IMR-90 (cell line): Measurements from ENCODE around the gene PDGFD. TPM values are rescaled to one million over a fixed set of nuclear protein-coding genes. Genes with fewer than 3 reads are reported as not detected.

ENCODE experiments used
- ATAC-seq: fragments of 200-7000 bp; cut with Tn5 transposase; 2 replicates; pipeline ENCODE4 v1.9.1; 2020; ENCODE audit warnings: low read depth, mild to moderate bottlenecking, moderate library complexity
- BruUV-seq: library from RNA; stranded (reverse); fragments of 400-500 nt; replicated peaks from 2 replicates; lab custom pipeline; 2021; lab: Mats Ljungman, UMichigan
- CTCF ChIA-PET: fragments of 300-600 bp; formaldehyde crosslinking; extraction: SDS; loops from one replicate; lab custom pipeline; 2021; ENCODE audit warnings: antibody characterized with exemption; lab: Yijun Ruan, JAX
- POLR2A ChIA-PET: fragments of 300-600 bp; sonication (Branson Sonifier 250); formaldehyde crosslinking; loops from one replicate; lab custom pipeline; 2022; ENCODE audit warnings: antibody characterized with exemption; ENCODE audit not compliant: unreplicated experiment; lab: Charles Lee
- DNase-seq: peaks from one replicate; pipeline ENCODE4 v3.0.0; 2013
- H2AFZ ChIP-seq: replicated peaks from 2 replicates; pipeline ENCODE3; 2013; ENCODE audit warnings: low read length, mild to moderate bottlenecking; ENCODE audit not compliant: poor library complexity
- H2AK5ac ChIP-seq: 2 replicates; pipeline ENCODE4 v1.6.1; 2013; ENCODE audit warnings: low read depth, low read length, inconsistent platforms
- H2AK9ac ChIP-seq: replicated peaks from 2 replicates; pipeline ENCODE3; 2013; ENCODE audit warnings: mild to moderate bottlenecking, low read depth, low read length, moderate library complexity; ENCODE audit not compliant: poor library complexity
- H2BK120ac ChIP-seq: 2 replicates; pipeline ENCODE4 v1.6.1; 2013; ENCODE audit warnings: low read depth, low read length, inconsistent platforms
- H2BK15ac ChIP-seq: 3 replicates; pipeline ENCODE4 v1.6.1; 2013; ENCODE audit warnings: low read depth, low read length, inconsistent platforms
- H2BK20ac ChIP-seq: 2 replicates; pipeline ENCODE4 v1.6.1; 2013; ENCODE audit warnings: low read depth, mild to moderate bottlenecking, inconsistent platforms, low read length, moderate library complexity
- H2BK5ac ChIP-seq: 2 replicates; pipeline ENCODE4 v1.6.1; 2013; ENCODE audit warnings: mild to moderate bottlenecking, low read depth, low read length, inconsistent platforms; ENCODE audit not compliant: poor library complexity, severe bottlenecking
- H3K14ac ChIP-seq: replicated peaks from 2 replicates; pipeline ENCODE4 v1.6.1; 2013; ENCODE audit warnings: low read depth, low read length, inconsistent platforms
- H3K18ac ChIP-seq: 2 replicates; pipeline ENCODE4 v1.6.1; 2013; ENCODE audit warnings: low read depth, low read length, control low read depth
- H3K23ac ChIP-seq: 2 replicates; pipeline ENCODE4 v1.6.1; 2013; ENCODE audit warnings: low read depth, low read length, inconsistent platforms
- H3K27ac ChIP-seq: 2 replicates; pipeline ENCODE4 v1.5.1; 2013; ENCODE audit warnings: mild to moderate bottlenecking, control low read depth, low read length; ENCODE audit not compliant: insufficient read depth
- H3K27me3 ChIP-seq: 2 replicates; pipeline ENCODE4 v1.6.1; 2013; ENCODE audit warnings: low read length; ENCODE audit not compliant: control insufficient read depth, insufficient read depth
- H3K36me3 ChIP-seq: 2 replicates; pipeline ENCODE4 v1.6.1; 2013; ENCODE audit warnings: low read length, mixed read lengths; ENCODE audit not compliant: control insufficient read depth, insufficient read depth
- H3K4ac ChIP-seq: 2 replicates; pipeline ENCODE4 v1.6.1; 2013; ENCODE audit warnings: low read depth, low read length, inconsistent platforms
- H3K4me1 ChIP-seq: 2 replicates; pipeline ENCODE4 v1.6.1; 2013; ENCODE audit warnings: low read length, mixed read lengths; ENCODE audit not compliant: control insufficient read depth, insufficient read depth
- H3K4me2 ChIP-seq: 2 replicates; pipeline ENCODE4 v1.6.1; 2013; ENCODE audit warnings: low read depth, mild to moderate bottlenecking, control low read depth, low read length, moderate library complexity
- H3K4me3 ChIP-seq: 2 replicates; pipeline ENCODE4 v1.5.1; 2013; ENCODE audit warnings: low read depth, mild to moderate bottlenecking, control low read depth, low read length, moderate library complexity; ENCODE audit not compliant: insufficient read depth
- H3K56ac ChIP-seq: 2 replicates; pipeline ENCODE4 v1.6.1; 2013; ENCODE audit warnings: low read length, inconsistent platforms; ENCODE audit not compliant: insufficient read depth; ENCODE audit errors: extremely low read depth
- H3K79me1 ChIP-seq, 2 experiments: 2 replicates each; pipeline ENCODE4 v1.6.1; 2013; ENCODE audit warnings: low read length in 2 of 2, inconsistent platforms in 1 of 2, low read depth in 1 of 2
- H3K9ac ChIP-seq: 2 replicates; pipeline ENCODE4 v1.6.1; 2013; ENCODE audit warnings: low read depth, low read length, control low read depth
- H3K9me1 ChIP-seq: 2 replicates; pipeline ENCODE4 v1.6.1; 2013; ENCODE audit warnings: low read length, inconsistent platforms; ENCODE audit not compliant: insufficient read depth
- H3K9me3 ChIP-seq: 2 replicates; pipeline ENCODE4 v1.6.1; 2013; ENCODE audit warnings: low read length; ENCODE audit not compliant: control insufficient read depth, insufficient read depth
- H4K20me1 ChIP-seq: 2 replicates; pipeline ENCODE4 v1.6.1; 2013; ENCODE audit warnings: low read length, inconsistent platforms; ENCODE audit not compliant: insufficient read depth
- H4K5ac ChIP-seq: 2 replicates; pipeline ENCODE4 v1.6.1; 2013; ENCODE audit warnings: mild to moderate bottlenecking, low read depth, low read length, control low read depth
- H4K8ac ChIP-seq, 2 experiments: 2 replicates each; pipeline ENCODE4 v1.6.1; 2013; ENCODE audit warnings: low read depth in 2 of 2, low read length in 2 of 2, control low read depth in 1 of 2, inconsistent platforms in 1 of 2
- H4K91ac ChIP-seq: 2 replicates; pipeline ENCODE4 v1.6.1; 2013; ENCODE audit warnings: low read depth, low read length, inconsistent platforms; ENCODE audit not compliant: insufficient read depth
- BHLHE40 ChIP-seq: fragments of 150-350 bp; IDR thresholded peaks from 2 replicates; pipeline ENCODE4 v1.6.1; 2016; ENCODE audit warnings: mild to moderate bottlenecking, low read depth, low read length
- CEBPB ChIP-seq: IDR thresholded peaks from 2 replicates; pipeline ENCODE4 v1.6.1; 2012; ENCODE audit warnings: low read depth, low read length, improper control_type of control experiment
- CHD1 ChIP-seq: IDR thresholded peaks from 2 replicates; pipeline ENCODE4 v1.6.1; 2012; ENCODE audit warnings: low read depth, low read length, improper control_type of control experiment
- CTCF ChIP-seq: conservative IDR thresholded peaks from 2 replicates; pipeline ENCODE4 v1.5.1; 2012; ENCODE audit warnings: mild to moderate bottlenecking, low read depth, low read length, improper control_type of control experiment
- ELK1 ChIP-seq: fragments of 150-350 bp; IDR thresholded peaks from 2 replicates; pipeline ENCODE4 v1.6.1; 2016; ENCODE audit warnings: low read depth, mild to moderate bottlenecking, low read length, moderate library complexity, borderline replicate concordance
- FOS ChIP-seq: fragments of 150-350 bp; IDR thresholded peaks from 2 replicates; pipeline ENCODE4 v1.6.1; 2016; ENCODE audit warnings: low read depth, low read length
- MAFK ChIP-seq: IDR thresholded peaks from 2 replicates; pipeline ENCODE4 v1.6.1; 2012; ENCODE audit warnings: low read depth, low read length, improper control_type of control experiment
- MAZ ChIP-seq: IDR thresholded peaks from 2 replicates; pipeline ENCODE4 v1.6.1; 2012; ENCODE audit warnings: low read depth, mild to moderate bottlenecking, low read length, improper control_type of control experiment, moderate library complexity, borderline replicate concordance
- MXI1 ChIP-seq: IDR thresholded peaks from 2 replicates; pipeline ENCODE4 v1.6.1; 2012; ENCODE audit warnings: low read depth, mild to moderate bottlenecking, low read length, moderate library complexity, borderline replicate concordance
- NFE2L2 ChIP-seq: fragments of 150-350 bp; IDR thresholded peaks from 2 replicates; pipeline ENCODE4 v1.6.1; 2016; ENCODE audit warnings: low read depth, mild to moderate bottlenecking, low read length
- POLR2A ChIP-seq: IDR thresholded peaks from 2 replicates; pipeline ENCODE4 v1.6.1; 2012; ENCODE audit warnings: mild to moderate bottlenecking, low read depth, low read length
- RAD21 ChIP-seq: IDR thresholded peaks from 2 replicates; pipeline ENCODE4 v1.6.1; 2012; ENCODE audit warnings: low read length, improper control_type of control experiment
- RCOR1 ChIP-seq: IDR thresholded peaks from 2 replicates; pipeline ENCODE4 v1.6.1; 2012; ENCODE audit warnings: mild to moderate bottlenecking, low read length, improper control_type of control experiment; ENCODE audit not compliant: insufficient replicate concordance
- RFX5 ChIP-seq: IDR thresholded peaks from 2 replicates; pipeline ENCODE4 v1.8.0; 2012; ENCODE audit warnings: low read depth, mild to moderate bottlenecking, low read length, moderate library complexity
- SMC3 ChIP-seq: fragments of 150-350 bp; IDR thresholded peaks from 2 replicates; pipeline ENCODE4 v1.6.1; 2016; ENCODE audit warnings: low read depth, mild to moderate bottlenecking, antibody characterized with exemption, low read length, moderate library complexity
- USF2 ChIP-seq: fragments of 150-350 bp; IDR thresholded peaks from 2 replicates; pipeline ENCODE4 v1.6.1; 2017; ENCODE audit warnings: mild to moderate bottlenecking, antibody characterized with exemption, low read length, low read depth
- WGBS, 2 experiments: methylation state at CpG; one replicate each; pipeline versions ENCODE4 v1.1.5 to v1.1.7; 2013; ENCODE audit warnings: missing lambda C conversion rate in 2 of 2; ENCODE audit not compliant: insufficient read length in 1 of 2; ENCODE audit errors: extremely low coverage in 2 of 2; 5-methylcytosine and 5-hydroxymethylcytosine counted together
- dilution Hi-C: fragments of 300-500 bp; cut with HindIII; formaldehyde crosslinking; loops from one replicate; pipeline ENCODE4 v1.14.3; 2018; ENCODE audit warnings: low sequenced_read_pairs; ENCODE audit not compliant: unreplicated experiment
- in situ Hi-C: fragments of 300-500 bp; cut with MboI; formaldehyde crosslinking; loops from 3 replicates; pipeline ENCODE4 v1.14.3; 2019; ENCODE audit warnings: low sequenced_read_pairs, inconsistent platforms, mixed read lengths
- intact Hi-C: fragments of 100-400 bp; cut with micrococcal nuclease; formaldehyde crosslinking; loops from 2 replicates; pipeline ENCODE4 v1.10.0; 2022
- polyA plus RNA-seq, 3 experiments: library from polyadenylated mRNA; depleted of rRNA; stranded (reverse); fragments of >200 nt; gene quantifications; 2 replicates each; pipeline ENCODE4 v1.2.3, GENCODE V29; 2012; ENCODE audit warnings: low replicate concordance in 1 of 3
- total RNA-seq: library from RNA; depleted of rRNA; stranded (reverse); fragments of >200 nt; gene quantifications from 2 replicates; pipeline ENCODE4 v1.2.3, GENCODE V29; 2012

The PDGFD gene
- total and polyA plus RNA-seq, 2 of the 4 experiments (the other 2 are of a cell fraction), result 2.1 to 3.0 TPM

GRCh38 chr11:104120493-104121137, 43.3 kb downstream of the PDGFD start:
- H4K20me1 ChIP-seq, result no peaks in the 10 kb centered on the region
- no peaks in the 10 kb centered on the region for H3K27me3 ChIP-seq
- no peak overlapping the region for H2AFZ ChIP-seq
- ChIA-PET POLR2A (no interaction called here), CTCF (no interaction called here)
- no peaks in the 10 kb centered on the region for H3K36me3 ChIP-seq
- H2AK9ac ChIP-seq, result no peak overlapping the region
- H3K79me1 ChIP-seq, result no peaks in the 10 kb centered on the region
- no peak overlapping the region for H3K27ac ChIP-seq
- no peak for TF ChIP-seq RCOR1
- TF ChIP-seq POLR2A, result no peak
- no peak for TF ChIP-seq MXI1
- no peak for TF ChIP-seq RFX5
- no peak for TF ChIP-seq BHLHE40
- no peak for TF ChIP-seq MAFK
- TF ChIP-seq SMC3, result no peak
- no peak for TF ChIP-seq RAD21
- no peak for TF ChIP-seq CTCF
- no peak for TF ChIP-seq CHD1
- TF ChIP-seq ELK1, result no peak
- no peak for TF ChIP-seq FOS
- TF ChIP-seq CEBPB, result no peak
- TF ChIP-seq MAZ, result no peak
- no peak for TF ChIP-seq USF2
- no peak for TF ChIP-seq NFE2L2
- no peak overlapping the region for H3K23ac ChIP-seq
- H2BK20ac ChIP-seq, result peak overlapping the region; percentile 9; the same call in 1 of the 2 replicates
- H3K4me2 ChIP-seq, result no peak overlapping the region
- peak overlapping the region; percentile 27; the same call in 1 of the 2 replicates for H3K18ac ChIP-seq
- intact Hi-C loops (no loop called here), dilution Hi-C loops (no loop called here), in situ Hi-C loops (no loop called here)
- no TSS peak for BruUV-seq
- H2BK15ac ChIP-seq, result no peak overlapping the region; the same call in 2 of the 3 replicates
- no peak overlapping the region for H2BK5ac ChIP-seq
- H2AK5ac ChIP-seq, result no peak overlapping the region
- peaks cover 3% of the 10 kb centered on the region; the same call in 1 of the 2 replicates for H3K4me1 ChIP-seq
- no peak overlapping the region for H2BK120ac ChIP-seq
- H4K91ac ChIP-seq, result no peak overlapping the region; the same call in 1 of the 2 replicates
- no peak overlapping the region for H3K4me3 ChIP-seq
- no peak overlapping the region for H3K14ac ChIP-seq
- H3K9me1 ChIP-seq, result no peaks in the 10 kb centered on the region
- H4K8ac ChIP-seq, result no peak overlapping the region
- DNase-seq (no peak), ATAC-seq (no peak)
- 0 out of 2 replicates have a peak, but pooled peaks cover 2% of the 10 kb centered on the region for H3K9me3 ChIP-seq
- WGBS, 2 experiments, result no CpG with 5 or more reads among the region's 4 CpGs
- no peak overlapping the region for H4K5ac ChIP-seq
- H3K9ac ChIP-seq, result no peak overlapping the region
- no peak overlapping the region for H3K4ac ChIP-seq
- H3K56ac ChIP-seq, result no peak overlapping the region
